ENCODE results near the gene NIT2.
"Not testable (repeated sequence)": the region's sequence is repeated elsewhere in the genome, so short reads cannot be mapped to it uniquely, and the experiment has no call there.

NIT2 gene

GRCh38 chr3:100335434-100335833, 877 bp downstream of the NIT2 start:
- TF ChIP-seq, protein P1, sequence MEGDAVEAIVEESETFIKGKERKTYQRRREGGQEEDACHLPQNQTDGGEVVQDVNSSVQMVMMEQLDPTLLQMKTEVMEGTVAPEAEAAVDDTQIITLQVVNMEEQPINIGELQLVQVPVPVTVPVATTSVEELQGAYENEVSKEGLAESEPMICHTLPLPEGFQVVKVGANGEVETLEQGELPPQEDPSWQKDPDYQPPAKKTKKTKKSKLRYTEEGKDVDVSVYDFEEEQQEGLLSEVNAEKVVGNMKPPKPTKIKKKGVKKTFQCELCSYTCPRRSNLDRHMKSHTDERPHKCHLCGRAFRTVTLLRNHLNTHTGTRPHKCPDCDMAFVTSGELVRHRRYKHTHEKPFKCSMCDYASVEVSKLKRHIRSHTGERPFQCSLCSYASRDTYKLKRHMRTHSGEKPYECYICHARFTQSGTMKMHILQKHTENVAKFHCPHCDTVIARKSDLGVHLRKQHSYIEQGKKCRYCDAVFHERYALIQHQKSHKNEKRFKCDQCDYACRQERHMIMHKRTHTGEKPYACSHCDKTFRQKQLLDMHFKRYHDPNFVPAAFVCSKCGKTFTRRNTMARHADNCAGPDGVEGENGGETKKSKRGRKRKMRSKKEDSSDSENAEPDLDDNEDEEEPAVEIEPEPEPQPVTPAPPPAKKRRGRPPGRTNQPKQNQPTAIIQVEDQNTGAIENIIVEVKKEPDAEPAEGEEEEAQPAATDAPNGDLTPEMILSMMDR (conservative IDR thresholded peaks at IDR 0.05; ENCODE audit: control insufficient read depth, insufficient read depth, low read depth, low read length): no peak
- H3K4me3 ChIP-seq (ENCODE audit: control insufficient read depth, low read depth, low read length): peak overlapping the region; percentile 70
- DNase-seq (ENCODE audit: low read depth): peak; percentile 30

DNA sequence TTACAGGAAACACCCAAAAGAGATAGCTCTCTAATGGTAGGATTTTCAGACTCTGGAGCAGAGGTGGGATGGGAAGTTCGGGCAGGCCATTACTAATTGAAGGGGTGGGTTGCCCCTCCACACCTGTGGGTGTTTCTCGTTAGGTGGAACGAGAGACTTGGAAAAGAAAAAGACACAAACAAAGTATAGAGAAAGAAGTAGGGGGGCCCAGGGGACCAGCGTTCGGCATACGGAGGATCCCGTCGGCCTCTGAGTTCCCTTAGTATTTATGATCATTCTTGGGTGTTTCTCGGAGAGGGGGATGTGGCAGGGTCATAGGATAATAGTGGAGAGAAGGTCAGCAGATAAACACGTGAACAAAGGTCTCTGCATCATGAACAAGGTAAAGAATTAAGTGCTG, 1.7 kb downstream of the NIT2 start:
- H3K4me3 ChIP-seq (ENCODE audit: control insufficient read depth, low read depth, low read length); DNase-seq (ENCODE audit: low read depth): not testable (repeated sequence)

GRCh38 chr3:100338911-100339310, 4.4 kb downstream of the NIT2 start:
- TF ChIP-seq, protein P1 (conservative IDR thresholded peaks at IDR 0.05; ENCODE audit: control insufficient read depth, insufficient read depth, low read depth, low read length): no peak
- no peak overlapping the region for H3K4me3 ChIP-seq (ENCODE audit: control insufficient read depth, low read depth, low read length)
- no peak for DNase-seq (ENCODE audit: low read depth)

GRCh38 chr3:100339786-100340185, 5.2 kb downstream of the NIT2 start:
- no peak for DNase-seq (ENCODE audit: low read depth)
- H3K4me3 ChIP-seq (ENCODE audit: control insufficient read depth, low read depth, low read length): no peak overlapping the region
- TF ChIP-seq, protein P1 (conservative IDR thresholded peaks at IDR 0.05; ENCODE audit: control insufficient read depth, insufficient read depth, low read depth, low read length): no peak

DNA sequence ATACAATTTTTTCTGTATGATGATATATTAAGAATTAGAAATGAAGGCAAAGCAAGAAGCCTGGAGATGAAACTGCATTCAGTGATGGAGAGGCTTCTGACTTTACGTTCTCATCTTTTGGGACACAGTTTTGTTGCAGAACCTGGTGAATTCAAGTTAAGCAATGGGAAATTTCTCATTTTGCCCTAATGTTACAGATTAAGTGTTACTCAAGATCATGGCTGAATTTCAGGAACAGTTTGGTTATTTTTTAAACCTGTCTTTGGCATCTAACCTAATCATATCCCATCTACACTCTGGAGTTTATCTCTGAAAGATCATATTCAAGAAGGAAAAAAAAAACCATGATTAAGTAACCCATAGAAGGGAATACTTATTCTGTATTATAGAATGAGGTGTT, 6.0 kb downstream of the NIT2 start:
- no peak for DNase-seq (ENCODE audit: low read depth)
- TF ChIP-seq, protein P1 (conservative IDR thresholded peaks at IDR 0.05; ENCODE audit: control insufficient read depth, insufficient read depth, low read depth, low read length): no peak
- no peak overlapping the region for H3K4me3 ChIP-seq (ENCODE audit: control insufficient read depth, low read depth, low read length)

GRCh38 chr3:100348727-100349126, 14.2 kb downstream of the NIT2 start:
- TF ChIP-seq, protein P1 (conservative IDR thresholded peaks at IDR 0.05; ENCODE audit: control insufficient read depth, insufficient read depth, low read depth, low read length): no peak
- H3K4me3 ChIP-seq (ENCODE audit: control insufficient read depth, low read depth, low read length): no peak overlapping the region
- no peak for DNase-seq (ENCODE audit: low read depth)

DNA sequence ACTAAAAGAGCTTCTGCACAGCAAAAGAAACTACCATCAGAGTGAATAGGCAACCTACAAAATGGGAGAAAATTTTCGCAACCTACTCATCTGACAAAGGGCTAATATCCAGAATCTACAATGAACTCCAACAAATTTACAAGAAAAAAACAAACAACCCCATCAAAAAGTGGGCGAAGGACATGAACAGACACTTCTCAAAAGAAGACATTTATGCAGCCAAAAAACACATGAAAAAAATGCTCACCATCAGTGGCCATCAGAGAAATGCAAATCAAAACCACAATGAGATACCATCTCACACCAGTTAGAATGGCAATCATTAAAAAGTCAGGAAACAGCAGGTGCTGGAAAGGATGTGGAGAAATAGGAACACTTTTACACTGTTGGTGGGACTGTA, 17.2 kb downstream of the NIT2 start:
- H3K4me3 ChIP-seq (ENCODE audit: control insufficient read depth, low read depth, low read length); DNase-seq (ENCODE audit: low read depth): not testable (repeated sequence)
